ENCODE measurements around the gene CDAN1. TPM values are rescaled to one million over a fixed set of nuclear protein-coding genes. Genes with fewer than 3 reads are reported as not detected.

Gene CDAN1
- total and polyA plus RNA-seq, 10 of the 15 experiments (the other 5 are each of a cell fraction or from before 2014, with no cell fraction given), result 0.56 to 14.2 (median 6.7) TPM

DNA sequence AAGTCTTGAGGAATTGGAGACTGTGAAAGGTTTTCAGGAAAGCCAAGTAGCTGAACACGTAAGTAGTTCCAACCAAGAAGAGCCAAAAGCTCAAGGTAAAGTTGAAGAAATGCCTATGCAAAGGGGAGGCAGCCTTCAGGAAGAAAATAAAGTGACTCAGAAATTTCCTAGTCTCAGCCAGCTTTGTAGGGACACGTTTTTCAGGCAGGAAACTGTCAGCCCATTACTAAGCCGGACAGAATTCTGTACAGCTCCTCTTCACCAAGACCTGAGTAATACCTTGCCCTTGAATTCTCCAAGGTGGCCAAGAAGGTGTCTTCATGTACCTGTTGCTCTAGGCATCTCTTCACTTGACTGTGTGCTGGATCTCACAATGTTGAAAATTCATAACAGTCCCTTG is 48.6 kb downstream of the CDAN1 start:
- BruUV-seq (replicated peaks), result no TSS peak
- H3K27me3 ChIP-seq (replicated peaks in 1 of 2; ENCODE audit: control insufficient read depth in 2 of 2, insufficient read depth in 2 of 2, low read length in 1 of 2), result no peaks in the 10 kb centered on the region
- ATAC-seq (no peak), FAIRE-seq (no peak), DNase-seq (ENCODE audit: low read depth, low spot score) (no peak)
- 65% methylated on average over 3 of the region's 3 CpGs for WGBS (ENCODE audit: insufficient coverage, insufficient replicate concordance, low lambda C conversion rate, missing lambda C conversion rate)
- H3K9me3 ChIP-seq (replicated peaks; ENCODE audit: control insufficient read depth, insufficient read depth, low read length), result no peaks in the 10 kb centered on the region
- H3K79me2 ChIP-seq (ENCODE audit: control insufficient read depth, insufficient read depth, low read length), result no peaks in the 10 kb centered on the region
- no peak overlapping the region for H3K4me3 ChIP-seq
- in situ Hi-C loops (cut with MboI), result no loop called here
- no peak overlapping the region for H3K4me2 ChIP-seq (ENCODE audit: control insufficient read depth, insufficient read depth)
- H3K9ac ChIP-seq (ENCODE audit: control insufficient read depth, insufficient read depth, low read length), result no peak overlapping the region
- POLR2A ChIA-PET, result no interaction called here
- H2AFZ ChIP-seq (ENCODE audit: control insufficient read depth, low read depth, low read length), result no peak overlapping the region
- intact Hi-C loops (cut with micrococcal nuclease; ENCODE audit: unreplicated experiment), result no loop called here
- RAD21 ChIA-PET (ENCODE audit: unreplicated experiment), result no interaction called here
- TF ChIP-seq PKNOX1 (IDR thresholded peaks at IDR 0.05) (no peak), MYB (IDR thresholded peaks at IDR 0.05; ENCODE audit: borderline replicate concordance, low read depth, low read length) (no peak), EP300 (IDR thresholded peaks at IDR 0.05; ENCODE audit: borderline replicate concordance in 1 of 2, control insufficient read depth in 1 of 2, low read depth in 2 of 2, low read length in 2 of 2) (no peak), CTCF (IDR thresholded peaks at IDR 0.05 in 2 of 3, conservative IDR thresholded peaks at IDR 0.05 in 1 of 3; ENCODE audit: control insufficient read depth in 2 of 3, extremely low read depth in 1 of 3, insufficient read depth in 1 of 3, low read depth in 3 of 3, low read length in 3 of 3) (no peak), ATF3 (IDR thresholded peaks at IDR 0.05; ENCODE audit: borderline replicate concordance, extremely low read depth, low read depth, low read length) (no peak), BHLHE40 (IDR thresholded peaks at IDR 0.05; ENCODE audit: borderline replicate concordance in 1 of 2, low read depth in 2 of 2, low read length in 1 of 2) (no peak), BCL11A (IDR thresholded peaks at IDR 0.05; ENCODE audit: low read depth, low read length) (no peak), NFXL1 (IDR thresholded peaks at IDR 0.05; ENCODE audit: borderline replicate concordance) (no peak), MXI1 (IDR thresholded peaks at IDR 0.05; ENCODE audit: low read depth, low read length) (no peak), EED (IDR thresholded peaks at IDR 0.05; ENCODE audit: low read depth) (no peak), RFX5 (IDR thresholded peaks at IDR 0.05; ENCODE audit: low read depth, low read length) (no peak), HCFC1 (IDR thresholded peaks at IDR 0.05; ENCODE audit: low read length) (no peak), PAX5 (IDR thresholded peaks at IDR 0.05; ENCODE audit: borderline replicate concordance, low read depth, low read length) (no peak), ZNF622 (IDR thresholded peaks at IDR 0.05) (no peak), LARP7 (IDR thresholded peaks at IDR 0.05) (no peak), STAT1 (conservative IDR thresholded peaks at IDR 0.05) (no peak)
- TF ChIP-seq, protein P1, sequence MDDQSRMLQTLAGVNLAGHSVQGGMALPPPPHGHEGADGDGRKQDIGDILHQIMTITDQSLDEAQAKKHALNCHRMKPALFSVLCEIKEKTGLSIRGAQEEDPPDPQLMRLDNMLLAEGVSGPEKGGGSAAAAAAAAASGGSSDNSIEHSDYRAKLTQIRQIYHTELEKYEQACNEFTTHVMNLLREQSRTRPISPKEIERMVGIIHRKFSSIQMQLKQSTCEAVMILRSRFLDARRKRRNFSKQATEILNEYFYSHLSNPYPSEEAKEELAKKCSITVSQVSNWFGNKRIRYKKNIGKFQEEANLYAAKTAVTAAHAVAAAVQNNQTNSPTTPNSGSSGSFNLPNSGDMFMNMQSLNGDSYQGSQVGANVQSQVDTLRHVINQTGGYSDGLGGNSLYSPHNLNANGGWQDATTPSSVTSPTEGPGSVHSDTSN (IDR thresholded peaks at IDR 0.05; ENCODE audit: insufficient replicate concordance, low read depth, low read length), result no peak
- TF ChIP-seq, protein P2, sequence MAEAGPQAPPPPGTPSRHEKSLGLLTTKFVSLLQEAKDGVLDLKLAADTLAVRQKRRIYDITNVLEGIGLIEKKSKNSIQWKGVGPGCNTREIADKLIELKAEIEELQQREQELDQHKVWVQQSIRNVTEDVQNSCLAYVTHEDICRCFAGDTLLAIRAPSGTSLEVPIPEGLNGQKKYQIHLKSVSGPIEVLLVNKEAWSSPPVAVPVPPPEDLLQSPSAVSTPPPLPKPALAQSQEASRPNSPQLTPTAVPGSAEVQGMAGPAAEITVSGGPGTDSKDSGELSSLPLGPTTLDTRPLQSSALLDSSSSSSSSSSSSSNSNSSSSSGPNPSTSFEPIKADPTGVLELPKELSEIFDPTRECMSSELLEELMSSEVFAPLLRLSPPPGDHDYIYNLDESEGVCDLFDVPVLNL (IDR thresholded peaks at IDR 0.05; ENCODE audit: low read depth, low read length), result no peak
- TF ChIP-seq, protein P3, sequence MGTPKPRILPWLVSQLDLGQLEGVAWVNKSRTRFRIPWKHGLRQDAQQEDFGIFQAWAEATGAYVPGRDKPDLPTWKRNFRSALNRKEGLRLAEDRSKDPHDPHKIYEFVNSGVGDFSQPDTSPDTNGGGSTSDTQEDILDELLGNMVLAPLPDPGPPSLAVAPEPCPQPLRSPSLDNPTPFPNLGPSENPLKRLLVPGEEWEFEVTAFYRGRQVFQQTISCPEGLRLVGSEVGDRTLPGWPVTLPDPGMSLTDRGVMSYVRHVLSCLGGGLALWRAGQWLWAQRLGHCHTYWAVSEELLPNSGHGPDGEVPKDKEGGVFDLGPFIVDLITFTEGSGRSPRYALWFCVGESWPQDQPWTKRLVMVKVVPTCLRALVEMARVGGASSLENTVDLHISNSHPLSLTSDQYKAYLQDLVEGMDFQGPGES (IDR thresholded peaks at IDR 0.05), result no peak
- no peak overlapping the region for H3K27ac ChIP-seq (ENCODE audit: control insufficient read depth, insufficient read depth)
- SMC1A ChIA-PET (ENCODE audit: uncharacterized antibody, unreplicated experiment), result no interaction called here
- no peaks in the 10 kb centered on the region for H3K4me1 ChIP-seq (ENCODE audit: control insufficient read depth, insufficient read depth, low read length)
- no peaks in the 10 kb centered on the region for H4K20me1 ChIP-seq (ENCODE audit: control insufficient read depth, insufficient read depth)
- H3K36me3 ChIP-seq (ENCODE audit: control insufficient read depth in 2 of 2, insufficient read depth in 2 of 2, low read length in 1 of 2), result peaks cover 0 to 7% of the 10 kb centered on the region in 2 experiments; a peak in 3 of 4 replicates
- CTCF ChIA-PET, result no interaction called here

Data from GM12878 (cell line).